ENCODE results near the gene TAX1BP3. TPM values are rescaled to one million over a fixed set of nuclear protein-coding genes. Genes with fewer than 3 reads are reported as not detected.

Gene TAX1BP3
- 289 to 350 TPM (median 334 TPM) in 5 replicates for total RNA-seq (2022; extraction: Qiagen RNA extraction; ENCODE audit: low read depth)

DNA sequence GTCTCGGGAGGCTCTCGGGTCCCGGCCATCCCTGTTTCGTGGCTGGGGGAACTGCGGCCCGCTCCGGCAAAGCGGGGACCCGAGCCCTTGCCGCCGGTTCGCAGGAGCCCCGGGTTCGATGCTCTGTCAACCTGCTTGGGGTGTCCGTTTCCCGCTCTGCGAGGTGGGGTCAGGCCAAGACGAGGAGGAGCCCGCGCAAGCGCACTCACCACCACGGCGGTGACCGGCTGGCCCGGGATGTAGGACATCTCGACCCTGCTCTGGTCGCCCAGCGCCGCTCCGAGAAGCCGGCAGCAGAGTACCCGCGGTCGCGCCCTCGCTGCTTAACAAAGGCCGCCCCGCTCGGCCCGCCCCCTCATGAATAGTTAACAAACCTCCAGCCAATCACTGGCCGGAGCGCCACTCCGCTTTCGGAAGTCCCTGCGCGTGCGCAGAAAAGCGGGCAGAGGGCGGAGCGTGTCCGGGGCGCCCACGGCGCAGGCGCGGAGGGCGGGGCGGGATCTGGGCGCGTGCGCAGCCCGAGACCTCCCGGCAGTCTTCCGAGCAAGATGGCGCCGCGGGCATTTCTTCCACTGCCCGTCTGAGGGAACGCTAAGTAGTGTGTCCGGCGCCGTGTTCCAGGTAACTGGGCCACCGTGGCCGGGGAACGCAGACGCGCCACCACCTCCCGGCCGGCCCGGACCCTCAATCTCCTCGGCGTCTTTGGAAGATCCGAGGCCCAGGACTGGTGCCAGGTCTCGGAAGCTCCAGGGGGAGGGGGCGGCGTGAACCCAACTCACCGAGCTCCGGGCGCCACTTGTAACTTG is at the start of gene TAX1BP3, which contains the start of gene EMC6:
Gene TAX1BP3 (minus strand): TSS at position 300 of the 806 bp plus-strand sequence. CDS start 52 bp downstream, at position 248.
Gene EMC6 (plus strand): TSS at position 534 of the 806 bp plus-strand sequence. CDS start 335 bp downstream, outside the sequence.

DNA sequence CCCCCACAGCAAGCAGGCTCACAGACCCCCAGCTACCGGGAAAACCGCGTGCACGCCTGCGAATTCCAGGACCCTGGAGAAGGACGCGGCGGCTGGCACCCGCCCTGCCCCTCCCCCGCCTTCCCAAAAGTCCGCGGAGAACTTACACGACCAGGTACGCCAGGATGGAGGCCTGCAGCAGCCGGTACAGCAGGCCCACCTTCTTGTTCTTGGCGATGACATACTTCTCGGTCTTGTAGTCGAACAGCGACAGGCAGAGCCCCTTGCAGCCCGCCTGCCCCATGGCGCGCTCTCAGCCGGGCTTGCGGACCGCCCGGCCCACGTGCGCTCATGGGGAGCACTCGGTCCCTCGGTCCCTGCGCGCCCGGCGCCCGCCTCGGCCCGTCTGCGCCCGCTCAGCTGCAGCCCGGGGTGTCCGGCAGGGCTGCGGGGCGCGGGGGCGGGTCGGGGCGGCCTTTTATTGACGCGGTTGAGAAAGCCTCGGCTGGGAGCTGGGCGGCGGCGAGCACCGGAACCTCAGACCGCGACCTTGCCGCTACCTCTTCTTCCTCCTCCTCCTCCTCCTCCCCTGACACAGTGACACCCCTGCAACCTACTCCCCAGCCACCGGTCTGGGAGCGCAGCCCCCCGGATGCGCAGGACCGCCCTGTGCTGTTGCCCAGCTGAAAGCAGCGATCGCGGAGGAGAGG is 27.5 kb upstream of the TAX1BP3 start, which contains the start of gene P2RX5:
Gene P2RX5 (minus strand): TSS at position 433 of the 689 bp plus-strand sequence. CDS start 150 bp downstream, at position 283.

GRCh38 chr17:3636154-3636907 is 32.0 kb downstream of the TAX1BP3 start, which contains the start of the genes CTNS and SHPK:
Gene CTNS, plus strand, starts transcription at chr17:3636760. Its CDS starts 3,447 bp downstream, at chr17:3640207.
Gene SHPK, minus strand, starts transcription at chr17:3636250. Its CDS starts 31 bp downstream, at chr17:3636219.

Other genes with a start within 250 kb of the TAX1BP3 start
- not detected in 5 replicates for gene OR1E2, start 234.7 kb downstream of the TAX1BP3 start, total RNA-seq (2022; extraction: Qiagen RNA extraction; ENCODE audit: low read depth)
- not detected in 5 replicates for gene SPATA22, start 196.8 kb downstream of the TAX1BP3 start, total RNA-seq (2022; extraction: Qiagen RNA extraction; ENCODE audit: low read depth)
- gene ASPA, start 192.6 kb downstream of the TAX1BP3 start, total RNA-seq (2022; extraction: Qiagen RNA extraction; ENCODE audit: low read depth), result not detected in 5 replicates
- gene TRPV3, start 110.8 kb downstream of the TAX1BP3 start, total RNA-seq (2022; extraction: Qiagen RNA extraction; ENCODE audit: low read depth), result 0.25 to 0.37 TPM (median 0.29 TPM) in 5 replicates
- 3.9 to 5.0 TPM (median 4.1 TPM) in 5 replicates for gene TRPV1, start 59.2 kb downstream of the TAX1BP3 start, total RNA-seq (2022; extraction: Qiagen RNA extraction; ENCODE audit: low read depth)
- 13.3 to 17.9 TPM (median 16.1 TPM) in 5 replicates for gene SHPK, start 32.3 kb downstream of the TAX1BP3 start, total RNA-seq (2022; extraction: Qiagen RNA extraction; ENCODE audit: low read depth)
- 11.7 to 14.5 TPM (median 12.8 TPM) in 5 replicates for gene CTNS, start 31.8 kb downstream of the TAX1BP3 start, total RNA-seq (2022; extraction: Qiagen RNA extraction; ENCODE audit: low read depth)
- gene EMC6, start 234 bp upstream of the TAX1BP3 start, total RNA-seq (2022; extraction: Qiagen RNA extraction; ENCODE audit: low read depth), result 139 to 167 TPM (median 157 TPM) in 5 replicates
- 19.1 to 27.4 TPM (median 24.0 TPM) in 5 replicates for gene P2RX5, start 27.6 kb upstream of the TAX1BP3 start, total RNA-seq (2022; extraction: Qiagen RNA extraction; ENCODE audit: low read depth)
- gene HASPIN, start 55.3 kb upstream of the TAX1BP3 start, total RNA-seq (2022; extraction: Qiagen RNA extraction; ENCODE audit: low read depth), result 12.9 to 15.5 TPM (median 13.7 TPM) in 5 replicates
- gene ITGAE, start 132.6 kb upstream of the TAX1BP3 start, total RNA-seq (2022; extraction: Qiagen RNA extraction; ENCODE audit: low read depth), result 97.4 to 103 TPM (median 99.1 TPM) in 5 replicates
- 26.8 to 33.9 TPM (median 32.0 TPM) in 5 replicates for gene NCBP3, start 177.7 kb upstream of the TAX1BP3 start, total RNA-seq (2022; extraction: Qiagen RNA extraction; ENCODE audit: low read depth)
- 22.3 to 23.1 TPM (median 22.9 TPM) in 5 replicates for gene CAMKK1, start 224.5 kb upstream of the TAX1BP3 start, total RNA-seq (2022; extraction: Qiagen RNA extraction; ENCODE audit: low read depth)
- not detected in 5 replicates for gene P2RX1, start 247.9 kb upstream of the TAX1BP3 start, total RNA-seq (2022; extraction: Qiagen RNA extraction; ENCODE audit: low read depth)